ENCODE results near the gene ADAMTS7. TPM values are rescaled to one million over a fixed set of nuclear protein-coding genes. Genes with fewer than 3 reads are reported as not detected.

Gene ADAMTS7
- total and polyA plus RNA-seq, 2 of the 4 experiments (the other 2 are of a cell fraction) = 1.4 to 12.6 TPM

DNA sequence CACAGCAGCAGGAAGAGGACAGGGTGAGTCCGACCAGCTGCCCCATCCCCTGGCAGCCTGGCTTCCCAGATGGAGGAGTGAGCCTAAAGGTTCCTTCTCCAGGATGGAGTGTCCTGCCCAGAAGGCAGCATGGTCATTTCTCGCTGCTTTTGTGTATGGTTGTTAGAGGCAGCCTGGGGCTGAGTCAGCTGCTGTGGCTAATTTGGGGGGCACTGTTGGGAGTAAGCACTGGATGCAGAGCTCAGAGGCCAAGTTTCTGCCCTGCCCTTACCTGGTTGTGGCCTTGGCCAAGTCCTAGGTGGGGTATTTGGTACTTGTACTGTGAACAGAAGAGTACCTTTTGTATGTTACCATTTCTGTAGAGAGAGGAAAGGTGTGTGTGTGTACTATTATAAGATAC is 78.6 kb downstream of the ADAMTS7 start:
- no peak overlapping the region for H2AFZ ChIP-seq (replicated peaks; ENCODE audit: low read length, poor library complexity)
- H2AK9ac ChIP-seq (replicated peaks; ENCODE audit: low read depth, low read length, poor library complexity) = no peak overlapping the region
- H4K8ac ChIP-seq (ENCODE audit: low read depth in 2 of 2, low read length in 2 of 2) = no peak overlapping the region
- H4K91ac ChIP-seq (ENCODE audit: insufficient read depth, low read depth, low read length) = no peak overlapping the region
- no peak for DNase-seq
- no peaks in the 10 kb centered on the region for H3K9me1 ChIP-seq (ENCODE audit: insufficient read depth, low read length)
- in situ Hi-C loops (cut with MboI; ENCODE audit: low sequenced_read_pairs) = no loop called here
- no peaks in the 10 kb centered on the region for H4K20me1 ChIP-seq (ENCODE audit: insufficient read depth, low read length)
- no peak overlapping the region for H2BK15ac ChIP-seq (ENCODE audit: low read depth, low read length)
- no peak overlapping the region for H3K23ac ChIP-seq (ENCODE audit: low read depth, low read length)
- H3K9me3 ChIP-seq (ENCODE audit: control insufficient read depth, insufficient read depth, low read length) = no peaks in the 10 kb centered on the region
- H2BK20ac ChIP-seq (ENCODE audit: low read depth, low read length) = no peak overlapping the region
- ChIA-PET CTCF (no interaction called here), POLR2A (ENCODE audit: unreplicated experiment) (no interaction called here)
- WGBS, 2 experiments (ENCODE audit: extremely low coverage in 2 of 2, insufficient read length in 1 of 2) = no CpG with 5 or more reads among the region's 2 CpGs
- no peak overlapping the region for H3K14ac ChIP-seq (replicated peaks; ENCODE audit: low read depth, low read length)
- H3K4me3 ChIP-seq (ENCODE audit: insufficient read depth, low read depth, low read length) = no peak overlapping the region
- H3K9ac ChIP-seq (ENCODE audit: low read depth, low read length) = no peak overlapping the region
- dilution Hi-C loops (cut with HindIII; ENCODE audit: low sequenced_read_pairs, unreplicated experiment) = no loop called here
- intact Hi-C loops (cut with micrococcal nuclease) = no loop called here
- H2BK120ac ChIP-seq (ENCODE audit: low read depth, low read length) = no peak overlapping the region
- peaks cover 42% of the 10 kb centered on the region for H3K27me3 ChIP-seq (ENCODE audit: control insufficient read depth, insufficient read depth, low read length)
- ATAC-seq (ENCODE audit: low read depth) = no peak
- no peak overlapping the region for H2AK5ac ChIP-seq (ENCODE audit: low read depth, low read length)
- H3K56ac ChIP-seq (ENCODE audit: extremely low read depth, insufficient read depth, low read length) = no peak overlapping the region
- H2BK5ac ChIP-seq (ENCODE audit: low read depth, low read length, poor library complexity, severe bottlenecking) = no peak overlapping the region
- no peak overlapping the region for H3K27ac ChIP-seq (ENCODE audit: insufficient read depth, low read length)
- H3K18ac ChIP-seq (ENCODE audit: low read depth, low read length) = no peak overlapping the region
- no peak overlapping the region for H3K4me2 ChIP-seq (ENCODE audit: low read depth, low read length)
- no TSS peak for BruUV-seq (replicated peaks)
- H3K79me1 ChIP-seq (ENCODE audit: low read depth in 1 of 2, low read length in 2 of 2) = no peaks in the 10 kb centered on the region
- H3K36me3 ChIP-seq (ENCODE audit: control insufficient read depth, insufficient read depth, low read length) = no peaks in the 10 kb centered on the region
- no peak overlapping the region for H4K5ac ChIP-seq (ENCODE audit: low read depth, low read length)
- TF ChIP-seq BHLHE40 (IDR thresholded peaks at IDR 0.05; ENCODE audit: low read depth, low read length) = no peak
- no peak for TF ChIP-seq MAZ (IDR thresholded peaks at IDR 0.05; ENCODE audit: borderline replicate concordance, low read depth, low read length)
- TF ChIP-seq POLR2A (IDR thresholded peaks at IDR 0.05; ENCODE audit: low read depth, low read length) = no peak
- no peak for TF ChIP-seq CEBPB (IDR thresholded peaks at IDR 0.05; ENCODE audit: low read depth, low read length)
- no peak for TF ChIP-seq CHD1 (IDR thresholded peaks at IDR 0.05; ENCODE audit: low read depth, low read length)
- TF ChIP-seq RCOR1 (IDR thresholded peaks at IDR 0.05; ENCODE audit: insufficient replicate concordance, low read length) = no peak
- TF ChIP-seq, protein P1, sequence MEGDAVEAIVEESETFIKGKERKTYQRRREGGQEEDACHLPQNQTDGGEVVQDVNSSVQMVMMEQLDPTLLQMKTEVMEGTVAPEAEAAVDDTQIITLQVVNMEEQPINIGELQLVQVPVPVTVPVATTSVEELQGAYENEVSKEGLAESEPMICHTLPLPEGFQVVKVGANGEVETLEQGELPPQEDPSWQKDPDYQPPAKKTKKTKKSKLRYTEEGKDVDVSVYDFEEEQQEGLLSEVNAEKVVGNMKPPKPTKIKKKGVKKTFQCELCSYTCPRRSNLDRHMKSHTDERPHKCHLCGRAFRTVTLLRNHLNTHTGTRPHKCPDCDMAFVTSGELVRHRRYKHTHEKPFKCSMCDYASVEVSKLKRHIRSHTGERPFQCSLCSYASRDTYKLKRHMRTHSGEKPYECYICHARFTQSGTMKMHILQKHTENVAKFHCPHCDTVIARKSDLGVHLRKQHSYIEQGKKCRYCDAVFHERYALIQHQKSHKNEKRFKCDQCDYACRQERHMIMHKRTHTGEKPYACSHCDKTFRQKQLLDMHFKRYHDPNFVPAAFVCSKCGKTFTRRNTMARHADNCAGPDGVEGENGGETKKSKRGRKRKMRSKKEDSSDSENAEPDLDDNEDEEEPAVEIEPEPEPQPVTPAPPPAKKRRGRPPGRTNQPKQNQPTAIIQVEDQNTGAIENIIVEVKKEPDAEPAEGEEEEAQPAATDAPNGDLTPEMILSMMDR (conservative IDR thresholded peaks at IDR 0.05; ENCODE audit: low read depth, low read length) = no peak
- no peak for TF ChIP-seq RAD21 (IDR thresholded peaks at IDR 0.05; ENCODE audit: low read length)
- no peak for TF ChIP-seq FOS (IDR thresholded peaks at IDR 0.05; ENCODE audit: low read depth, low read length)
- no peak for TF ChIP-seq MXI1 (IDR thresholded peaks at IDR 0.05; ENCODE audit: borderline replicate concordance, low read depth, low read length)
- TF ChIP-seq, protein P2, sequence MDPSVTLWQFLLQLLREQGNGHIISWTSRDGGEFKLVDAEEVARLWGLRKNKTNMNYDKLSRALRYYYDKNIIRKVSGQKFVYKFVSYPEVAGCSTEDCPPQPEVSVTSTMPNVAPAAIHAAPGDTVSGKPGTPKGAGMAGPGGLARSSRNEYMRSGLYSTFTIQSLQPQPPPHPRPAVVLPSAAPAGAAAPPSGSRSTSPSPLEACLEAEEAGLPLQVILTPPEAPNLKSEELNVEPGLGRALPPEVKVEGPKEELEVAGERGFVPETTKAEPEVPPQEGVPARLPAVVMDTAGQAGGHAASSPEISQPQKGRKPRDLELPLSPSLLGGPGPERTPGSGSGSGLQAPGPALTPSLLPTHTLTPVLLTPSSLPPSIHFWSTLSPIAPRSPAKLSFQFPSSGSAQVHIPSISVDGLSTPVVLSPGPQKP (IDR thresholded peaks at IDR 0.05; ENCODE audit: borderline replicate concordance, low read depth, low read length) = no peak
- TF ChIP-seq, protein P3, sequence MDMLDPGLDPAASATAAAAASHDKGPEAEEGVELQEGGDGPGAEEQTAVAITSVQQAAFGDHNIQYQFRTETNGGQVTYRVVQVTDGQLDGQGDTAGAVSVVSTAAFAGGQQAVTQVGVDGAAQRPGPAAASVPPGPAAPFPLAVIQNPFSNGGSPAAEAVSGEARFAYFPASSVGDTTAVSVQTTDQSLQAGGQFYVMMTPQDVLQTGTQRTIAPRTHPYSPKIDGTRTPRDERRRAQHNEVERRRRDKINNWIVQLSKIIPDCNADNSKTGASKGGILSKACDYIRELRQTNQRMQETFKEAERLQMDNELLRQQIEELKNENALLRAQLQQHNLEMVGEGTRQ (IDR thresholded peaks at IDR 0.05; ENCODE audit: low read depth, low read length) = no peak
- TF ChIP-seq NFE2L2 (IDR thresholded peaks at IDR 0.05; ENCODE audit: low read depth, low read length) = no peak
- H3K4me1 ChIP-seq (ENCODE audit: control insufficient read depth, insufficient read depth, low read length) = no peaks in the 10 kb centered on the region
- H3K4ac ChIP-seq (ENCODE audit: low read depth, low read length) = no peak overlapping the region

Measured in IMR-90 (cell line).